AG10803 (cell line): ENCODE data around the gene ZIC1.

Source experiments
- DNase-seq: peaks from one replicate; pipeline ENCODE4 v3.0.0; 2010; ENCODE audit warnings: low read depth
- H3K4me3 ChIP-seq: 2 replicates; pipeline ENCODE4 v1.5.1; 2011; ENCODE audit warnings: mild to moderate bottlenecking, low read length, control low read depth
- CTCF ChIP-seq: conservative IDR thresholded peaks from 2 replicates; pipeline ENCODE4 v1.5.1; 2011; ENCODE audit warnings: mild to moderate bottlenecking, low read length, control low read depth, inconsistent platforms

ZIC1 gene

GRCh38 chr3:147416931-147417330 lies 7.8 kb downstream of the ZIC1 start:
- DNase-seq = no peak
- no peak overlapping the region for H3K4me3 ChIP-seq
- TF ChIP-seq CTCF = no peak

GRCh38 chr3:147417551-147418295 lies 8.6 kb downstream of the ZIC1 start:
- no peak for TF ChIP-seq CTCF
- DNase-seq = no peak
- no peak overlapping the region for H3K4me3 ChIP-seq

GRCh38 chr3:147418371-147418781 lies 9.2 kb downstream of the ZIC1 start:
- no peak overlapping the region for H3K4me3 ChIP-seq
- no peak for DNase-seq

GRCh38 chr3:147418808-147419701 lies 9.9 kb downstream of the ZIC1 start:
- DNase-seq = peak; percentile 61
- peak overlapping the region; percentile 52 for H3K4me3 ChIP-seq
- no peak for TF ChIP-seq CTCF

More at GRCh38 chr3:147418371-147418781, 9.2 kb downstream of the ZIC1 start:
- TF ChIP-seq CTCF = no peak

GRCh38 chr3:147419781-147420224 lies 10.6 kb downstream of the ZIC1 start:
- no peak for TF ChIP-seq CTCF
- H3K4me3 ChIP-seq = no peak overlapping the region
- DNase-seq = no peak

- TF ChIP-seq CTCF = no peak
- no peak overlapping the region for H3K4me3 ChIP-seq
- DNase-seq = no peak
Observed at GRCh38 chr3:147420353-147421183, 11.4 kb downstream of the ZIC1 start.
